ENCODE measurements around the gene SPEF1.

DNA sequence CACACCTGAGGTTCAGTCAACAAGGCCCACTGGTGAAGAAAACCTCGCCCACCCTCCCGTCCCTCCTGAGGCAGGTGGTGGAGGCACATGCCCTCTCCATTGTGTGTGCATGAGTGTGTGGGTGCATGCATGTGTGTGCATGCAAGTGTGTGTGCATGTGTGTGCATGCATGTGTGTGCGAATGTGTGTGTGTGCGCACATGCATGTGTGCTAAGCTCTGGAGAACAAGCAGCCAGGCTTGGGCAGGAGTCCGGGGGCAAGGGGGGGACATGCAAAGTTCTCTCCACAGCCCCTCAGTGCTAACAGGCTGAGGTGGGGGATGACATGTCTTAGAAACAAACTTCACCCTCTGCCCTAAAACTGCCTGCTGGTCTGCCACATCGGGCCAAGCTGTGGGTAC is 51.9 kb downstream of the SPEF1 start:
- TF ChIP-seq, protein P1, sequence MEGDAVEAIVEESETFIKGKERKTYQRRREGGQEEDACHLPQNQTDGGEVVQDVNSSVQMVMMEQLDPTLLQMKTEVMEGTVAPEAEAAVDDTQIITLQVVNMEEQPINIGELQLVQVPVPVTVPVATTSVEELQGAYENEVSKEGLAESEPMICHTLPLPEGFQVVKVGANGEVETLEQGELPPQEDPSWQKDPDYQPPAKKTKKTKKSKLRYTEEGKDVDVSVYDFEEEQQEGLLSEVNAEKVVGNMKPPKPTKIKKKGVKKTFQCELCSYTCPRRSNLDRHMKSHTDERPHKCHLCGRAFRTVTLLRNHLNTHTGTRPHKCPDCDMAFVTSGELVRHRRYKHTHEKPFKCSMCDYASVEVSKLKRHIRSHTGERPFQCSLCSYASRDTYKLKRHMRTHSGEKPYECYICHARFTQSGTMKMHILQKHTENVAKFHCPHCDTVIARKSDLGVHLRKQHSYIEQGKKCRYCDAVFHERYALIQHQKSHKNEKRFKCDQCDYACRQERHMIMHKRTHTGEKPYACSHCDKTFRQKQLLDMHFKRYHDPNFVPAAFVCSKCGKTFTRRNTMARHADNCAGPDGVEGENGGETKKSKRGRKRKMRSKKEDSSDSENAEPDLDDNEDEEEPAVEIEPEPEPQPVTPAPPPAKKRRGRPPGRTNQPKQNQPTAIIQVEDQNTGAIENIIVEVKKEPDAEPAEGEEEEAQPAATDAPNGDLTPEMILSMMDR (IDR thresholded peaks at IDR 0.05), result no peak
- TF ChIP-seq POLR2AphosphoS5 (IDR thresholded peaks at IDR 0.05) (no peak), POLR2A (IDR thresholded peaks at IDR 0.05) (no peak)

All from suprapubic skin (tissue), 4 donors.